Bladder microvascular endothelial cell (primary cell): ENCODE results near the gene STOML1. TPM values are rescaled to one million over a fixed set of nuclear protein-coding genes. Genes with fewer than 3 reads are reported as not detected.

Experiments
- total RNA-seq: library from RNA; depleted of rRNA; stranded (reverse); fragments of >200 nt; gene quantifications from 2 replicates; pipeline ENCODE4 v1.2.3, GENCODE V29; 2014

STOML1 gene
- 8.6 and 22.5 TPM in 2 replicates for total RNA-seq

GRCh38 chr15:73991726-73992593 is at the start of gene STOML1:
TSS of gene STOML1 (minus strand) at chr15:73992295. CDS start at chr15:73992223, 72 bp downstream.

GRCh38 chr15:73994413-73994883 is 2.4 kb upstream of the STOML1 start, which contains the start of gene PML:
TSS of gene PML (plus strand) at chr15:73994716. CDS start at chr15:73994813, 97 bp downstream.

Other genes starting within 250 kb of the STOML1 start
- gene INSYN1, start 238.9 kb downstream of the STOML1 start, total RNA-seq, result 0.13 and 0.16 TPM in 2 replicates
- gene TBC1D21, start 118.7 kb downstream of the STOML1 start, total RNA-seq, result not detected in 2 replicates
- gene LOXL1, start 65.8 kb downstream of the STOML1 start, total RNA-seq, result 0.63 and 0.65 TPM in 2 replicates
- 47.4 and 114 TPM in 2 replicates for gene PML, start 2.4 kb upstream of the STOML1 start, total RNA-seq
- not detected in 2 replicates for gene GOLGA6A, start 90.3 kb upstream of the STOML1 start, total RNA-seq
- 0.06 TPM in 1 of 2 replicates, not detected in the other for gene ISLR2, start 138.3 kb upstream of the STOML1 start, total RNA-seq
- gene ISLR, start 181.4 kb upstream of the STOML1 start, total RNA-seq, result 0.06 and 0.32 TPM in 2 replicates
- 0.06 TPM in 1 of 2 replicates, not detected in the other for gene STRA6, start 210.5 kb upstream of the STOML1 start, total RNA-seq
- not detected in 2 replicates for gene CCDC33, start 244.0 kb upstream of the STOML1 start, total RNA-seq